ENCODE results near the gene MED16. TPM values are rescaled to one million over a fixed set of nuclear protein-coding genes. Genes with fewer than 3 reads are reported as not detected.

MED16 gene
- total RNA-seq, 4 donors from 2014 or later: 26.3 to 50.9 (median 37.2) TPM

DNA sequence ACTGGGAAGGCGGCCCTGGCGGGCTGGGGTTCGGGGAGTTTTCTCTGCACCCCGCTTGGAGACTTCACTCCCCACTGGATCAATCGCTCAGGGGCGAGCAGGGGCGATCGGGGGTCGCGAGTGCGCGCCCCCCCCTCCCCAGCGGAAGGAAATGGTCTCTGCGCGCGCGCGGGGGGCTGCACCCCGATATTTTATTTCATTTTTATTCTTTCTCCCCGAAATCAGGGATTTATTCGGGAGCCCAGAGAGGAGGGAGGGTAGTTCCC lies 33.3 kb upstream of the MED16 start:
- Histone ChIP-seq H3K4me1 (peaks cover 19 to 51% (median 39%) of the 10 kb centered on the region in 4 donors), H3K9me3 (no peaks in the 10 kb centered on the region), H3K36me3 (peaks cover 0 to 18% (median 7%) of the 10 kb centered on the region in 4 donors), H3K27me3 (peaks cover 0 to 3% (median 3%) of the 10 kb centered on the region in 4 donors), H3K27ac (replicated peaks in 1 of 4) (peak overlapping the region; percentile 80 to 88 (median 84)), H3K4me3 (peak overlapping the region; percentile 82 to 98 (median 88))
- intact Hi-C loops (cut with DNase I): no loop called here
- no peak for TF ChIP-seq POLR2A (IDR thresholded peaks at IDR 0.05; ENCODE audit: low read depth)
- TF ChIP-seq EP300 (IDR thresholded peaks at IDR 0.05): no peak
- no peak for TF ChIP-seq POLR2AphosphoS5 (IDR thresholded peaks at IDR 0.05)
- TF ChIP-seq, protein P1, sequence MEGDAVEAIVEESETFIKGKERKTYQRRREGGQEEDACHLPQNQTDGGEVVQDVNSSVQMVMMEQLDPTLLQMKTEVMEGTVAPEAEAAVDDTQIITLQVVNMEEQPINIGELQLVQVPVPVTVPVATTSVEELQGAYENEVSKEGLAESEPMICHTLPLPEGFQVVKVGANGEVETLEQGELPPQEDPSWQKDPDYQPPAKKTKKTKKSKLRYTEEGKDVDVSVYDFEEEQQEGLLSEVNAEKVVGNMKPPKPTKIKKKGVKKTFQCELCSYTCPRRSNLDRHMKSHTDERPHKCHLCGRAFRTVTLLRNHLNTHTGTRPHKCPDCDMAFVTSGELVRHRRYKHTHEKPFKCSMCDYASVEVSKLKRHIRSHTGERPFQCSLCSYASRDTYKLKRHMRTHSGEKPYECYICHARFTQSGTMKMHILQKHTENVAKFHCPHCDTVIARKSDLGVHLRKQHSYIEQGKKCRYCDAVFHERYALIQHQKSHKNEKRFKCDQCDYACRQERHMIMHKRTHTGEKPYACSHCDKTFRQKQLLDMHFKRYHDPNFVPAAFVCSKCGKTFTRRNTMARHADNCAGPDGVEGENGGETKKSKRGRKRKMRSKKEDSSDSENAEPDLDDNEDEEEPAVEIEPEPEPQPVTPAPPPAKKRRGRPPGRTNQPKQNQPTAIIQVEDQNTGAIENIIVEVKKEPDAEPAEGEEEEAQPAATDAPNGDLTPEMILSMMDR (IDR thresholded peaks at IDR 0.05): no peak
- 0% methylated on average over 19 of the region's 21 CpGs for WGBS
- DNase-seq (ENCODE audit: extremely low spot score): no peak

DNA sequence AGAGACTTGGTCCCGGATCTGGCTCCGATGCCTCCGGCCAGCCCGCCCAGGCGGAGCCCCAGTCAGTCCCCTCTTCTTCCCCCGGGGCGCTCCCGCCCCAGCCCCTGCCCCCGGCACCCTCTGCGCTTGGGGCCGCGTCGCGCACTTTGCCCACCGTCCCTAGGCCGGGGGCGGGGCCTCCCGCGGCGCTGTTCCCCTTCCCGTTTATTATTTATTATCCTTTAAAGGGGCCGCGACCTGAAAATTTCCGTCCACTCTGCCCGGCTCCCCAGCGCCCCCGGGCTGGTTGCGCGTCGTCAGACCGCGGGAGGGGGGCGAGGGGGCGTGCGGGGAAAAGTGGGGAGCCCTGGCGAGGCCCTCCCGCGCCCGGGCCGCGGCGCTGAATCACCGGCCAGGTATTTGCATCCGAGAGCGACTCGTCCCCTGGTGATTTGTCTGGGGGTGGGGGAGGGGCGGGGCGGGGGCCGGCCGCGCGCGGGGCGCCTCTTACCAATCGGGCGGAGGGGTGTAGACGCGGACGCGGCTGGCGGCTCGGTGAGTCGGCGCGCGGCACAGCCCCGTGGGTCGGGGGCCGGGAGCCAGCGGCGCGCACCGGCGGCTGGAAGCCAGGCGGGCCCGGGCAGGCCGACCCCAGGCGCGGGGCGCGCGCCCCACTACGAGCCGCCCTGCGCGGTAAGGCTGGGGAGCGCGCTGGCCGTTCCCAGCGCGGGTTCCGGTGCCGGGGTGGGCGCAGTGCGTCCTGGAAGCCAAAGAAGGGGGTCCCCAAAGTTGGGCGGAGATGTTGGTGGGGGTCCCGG lies 32.7 kb upstream of the MED16 start, which contains the start of gene ARID3A:
ARID3A (plus strand) TSS at position 510 of the 797 bp plus-strand sequence. CDS start 3,494 bp downstream, outside the sequence.
- H3K4me1 ChIP-seq: peaks cover 21 to 57% (median 40%) of the 10 kb centered on the region in 4 donors
- peak; percentile 20 to 40 for TF ChIP-seq POLR2AphosphoS5 (IDR thresholded peaks at IDR 0.05)
- no peak for TF ChIP-seq POLR2A (IDR thresholded peaks at IDR 0.05; ENCODE audit: low read depth)

DNA sequence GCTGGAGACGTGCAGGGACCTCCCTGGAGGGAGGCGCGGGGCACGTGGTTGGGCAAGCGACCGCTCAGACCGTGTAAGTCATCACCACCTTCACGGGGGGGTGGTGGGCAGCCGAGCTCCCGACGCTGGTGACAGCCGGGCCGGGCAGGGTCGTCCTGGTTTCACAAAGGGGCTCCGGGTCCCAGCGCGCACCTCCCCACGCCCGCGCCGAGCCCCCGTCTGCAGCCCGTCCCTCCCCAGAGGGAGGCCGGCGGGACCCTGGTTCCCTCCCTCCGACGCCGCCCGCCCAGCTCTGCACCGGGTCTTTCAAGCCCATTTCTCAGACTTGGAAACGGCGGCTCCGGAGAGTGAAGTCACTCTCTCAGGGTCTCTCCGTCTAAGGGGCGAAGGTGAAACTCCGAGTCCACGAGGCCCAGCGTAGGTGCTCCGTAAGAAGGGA lies 32.1 kb upstream of the MED16 start:
- TF ChIP-seq POLR2AphosphoS5 (IDR thresholded peaks at IDR 0.05): peak in 1 of 2 donors; percentile 14
- TF ChIP-seq, protein P1 (IDR thresholded peaks at IDR 0.05): no peak
- peaks cover 27 to 63% (median 47%) of the 10 kb centered on the region in 4 donors for H3K4me1 ChIP-seq
- DNase-seq (ENCODE audit: extremely low spot score): no peak
- peak overlapping the region; percentile 80 to 88 (median 84) for H3K27ac ChIP-seq (replicated peaks in 1 of 4)
- H3K9me3 ChIP-seq: no peaks in the 10 kb centered on the region
- intact Hi-C loops (cut with DNase I): no loop called here
- peaks cover 0 to 12% (median 5%) of the 10 kb centered on the region in 4 donors for H3K36me3 ChIP-seq
- under 1% methylated on average over 33 of the region's 39 CpGs for WGBS
- H3K27me3 ChIP-seq: peaks cover 0 to 15% (median 14%) of the 10 kb centered on the region in 4 donors
- H3K4me3 ChIP-seq: peak overlapping the region; percentile 82 to 98 (median 88)

More for the DNA sequence above, 32.7 kb upstream of the MED16 start, which contains the start of gene ARID3A:
- peak within 1 kb of the TSS; percentile 82 to 98 (median 88) for H3K4me3 ChIP-seq
- DNase-seq (ENCODE audit: extremely low spot score): peak; percentile 97
- intact Hi-C loops (cut with DNase I): no loop called here
- H3K27me3 ChIP-seq: peaks cover 0 to 9% (median 7%) of the 10 kb centered on the region in 4 donors
- H3K36me3 ChIP-seq: peaks cover 0 to 14% (median 6%) of the 10 kb centered on the region in 4 donors
- 0% methylated on average over 4 of the region's 97 CpGs for WGBS
- H3K9me3 ChIP-seq: no peaks in the 10 kb centered on the region
- peak within 1 kb of the TSS; percentile 80 to 88 (median 84) for H3K27ac ChIP-seq (replicated peaks in 1 of 4)

GRCh38 chr19:924553-925086 lies 31.6 kb upstream of the MED16 start:
- peak overlapping the region in 3 of 4 donors; percentile 82 to 88 (median 87) for H3K27ac ChIP-seq (replicated peaks in 1 of 4)
- peaks cover 0 to 20% (median 18%) of the 10 kb centered on the region in 4 donors for H3K27me3 ChIP-seq
- TF ChIP-seq POLR2A (IDR thresholded peaks at IDR 0.05; ENCODE audit: low read depth) (no peak), POLR2AphosphoS5 (IDR thresholded peaks at IDR 0.05) (no peak)
- TF ChIP-seq, protein P1 (IDR thresholded peaks at IDR 0.05): no peak
- H3K36me3 ChIP-seq: peaks cover 0 to 7% (median 3%) of the 10 kb centered on the region in 4 donors
- H3K4me3 ChIP-seq: peak overlapping the region; percentile 82 to 98 (median 88)
- 11% methylated on average over 16 of the region's 31 CpGs for WGBS
- DNase-seq (ENCODE audit: extremely low spot score): no peak
- H3K9me3 ChIP-seq: no peaks in the 10 kb centered on the region
- H3K4me1 ChIP-seq: peaks cover 31 to 68% (median 51%) of the 10 kb centered on the region in 4 donors
- intact Hi-C loops (cut with DNase I): no loop called here
